ENCODE measurements around the gene SLC22A31. TPM values are rescaled to one million over a fixed set of nuclear protein-coding genes. Genes with fewer than 3 reads are reported as not detected.

SLC22A31 gene
- not detected in 2 replicates for total RNA-seq

DNA sequence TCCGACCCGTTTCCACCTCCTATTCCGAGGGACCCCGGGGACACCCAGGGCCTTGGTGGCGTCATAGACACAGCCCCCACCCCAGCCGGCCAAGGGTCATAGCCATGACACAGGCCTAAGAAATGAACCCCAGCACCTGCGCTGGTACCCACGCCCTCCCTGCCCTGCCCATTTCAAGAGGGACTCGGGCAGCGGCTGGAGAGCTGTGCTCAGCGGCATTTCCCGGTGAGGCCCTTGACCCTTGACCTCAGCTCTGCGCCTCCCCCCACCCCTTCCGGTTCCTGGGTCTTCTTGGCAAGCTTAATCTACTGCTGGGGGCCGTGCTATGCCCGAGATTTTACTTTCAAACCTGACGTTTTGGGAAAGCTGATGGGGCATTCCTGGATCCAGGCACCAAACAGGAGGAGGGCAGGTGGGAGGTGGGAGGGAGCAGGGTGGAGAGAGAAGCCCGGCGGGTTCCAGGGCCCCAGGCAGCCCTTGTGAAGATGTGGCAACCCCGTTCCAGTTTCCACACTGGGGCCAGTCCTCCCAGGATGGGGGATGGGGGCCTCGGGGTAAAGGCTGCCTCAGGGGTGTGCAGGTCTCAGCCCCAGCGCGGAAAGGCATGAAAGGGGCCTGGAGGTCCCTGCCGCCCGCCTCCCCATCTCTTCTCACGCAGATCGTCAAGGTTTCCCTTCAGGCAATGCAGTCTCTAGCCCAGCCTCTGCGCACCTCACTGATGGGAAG is at the start of gene SLC22A31:
Gene SLC22A31 (minus strand): TSS at position 414 of the 726 bp plus-strand sequence. CDS start 36 bp downstream, at position 378.

DNA sequence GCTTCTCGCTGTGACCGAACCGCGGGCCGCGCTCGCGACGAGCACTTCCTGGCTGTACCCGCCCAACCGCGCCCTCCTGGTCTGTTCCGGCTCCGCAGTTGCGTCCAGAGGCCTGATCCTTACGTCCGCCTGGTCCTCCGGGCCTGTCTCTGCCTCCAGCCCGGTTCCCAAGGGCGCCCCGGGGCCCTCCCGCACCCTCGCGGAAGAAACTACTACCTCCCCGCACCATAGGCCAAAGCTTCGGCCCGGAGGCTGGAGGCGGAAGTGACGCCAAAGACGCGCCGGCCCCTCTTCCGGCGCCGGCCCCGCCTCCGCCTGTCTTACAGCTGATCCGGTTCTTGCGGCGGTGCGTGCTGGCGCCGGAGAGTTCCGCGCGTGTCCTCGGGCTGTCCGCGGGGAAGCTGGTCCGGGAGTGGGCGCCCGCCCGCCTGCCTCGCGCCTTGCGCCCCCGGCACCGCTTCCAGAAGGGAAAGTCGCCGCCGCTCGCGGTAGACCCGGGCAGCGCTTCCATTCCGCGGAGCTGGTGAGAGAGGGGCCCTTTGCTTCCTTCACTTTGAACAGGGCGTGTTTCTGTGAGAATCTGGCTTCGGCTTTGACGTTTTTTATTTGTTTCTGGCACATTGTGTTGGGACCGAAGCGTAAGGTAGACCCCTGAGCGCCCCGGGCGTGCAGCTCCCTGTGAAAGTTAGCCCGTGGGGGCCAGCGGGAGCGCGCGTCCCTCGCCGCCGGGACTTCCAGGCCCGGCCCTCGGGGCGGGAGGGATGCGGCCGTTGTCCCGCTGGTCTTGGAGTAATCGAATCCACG is 17.3 kb upstream of the SLC22A31 start, which contains the start of gene ZNF778:
Gene ZNF778 (plus strand): TSS at position 316 of the 804 bp plus-strand sequence. CDS start 3,425 bp downstream, outside the sequence.

DNA sequence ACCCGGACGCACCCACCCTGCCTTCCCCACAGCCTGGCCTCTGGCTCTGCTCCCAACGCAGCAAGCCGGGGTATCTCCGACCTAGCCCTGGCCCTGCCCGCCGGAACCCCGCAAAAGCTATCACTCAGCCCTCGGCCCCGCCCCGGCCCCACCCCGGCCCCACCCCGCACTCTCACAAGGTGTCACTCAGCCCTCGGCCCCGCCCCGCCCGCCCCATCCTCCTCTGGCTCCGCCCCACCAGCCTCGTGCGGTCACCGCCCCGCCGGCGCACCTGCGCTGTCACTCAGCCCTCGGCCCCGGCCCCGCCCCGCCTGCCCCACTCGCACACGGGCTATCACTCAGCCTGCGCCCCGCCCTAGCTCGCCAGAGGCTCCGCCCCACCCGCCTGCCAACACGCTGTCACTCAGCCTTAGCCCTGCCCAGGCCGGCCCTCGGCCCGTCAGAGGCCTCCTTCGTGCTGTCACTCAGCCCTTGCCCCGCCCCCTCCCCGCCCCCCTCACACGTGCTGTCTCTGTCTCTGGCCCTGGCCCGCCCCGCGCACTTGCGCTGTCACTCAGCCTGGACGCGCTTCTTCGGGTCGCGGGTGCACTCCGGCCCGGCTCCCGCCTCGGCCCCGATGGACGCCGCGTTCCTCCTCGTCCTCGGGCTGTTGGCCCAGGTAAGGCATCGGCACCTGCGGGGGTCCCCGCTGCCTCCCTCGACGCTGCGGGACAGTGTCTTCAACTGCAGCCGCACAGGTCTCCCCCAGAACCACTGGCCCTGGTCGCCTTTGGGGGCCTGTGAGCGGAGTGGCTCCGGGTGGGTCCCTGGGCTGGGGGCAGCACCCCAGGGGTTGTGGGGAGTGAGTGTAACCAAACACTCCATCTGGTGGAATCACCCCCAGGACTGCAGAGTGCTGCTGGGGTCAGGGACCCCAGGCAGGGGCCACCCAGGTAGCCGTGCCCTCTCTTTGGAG is 28.8 kb downstream of the SLC22A31 start, which contains the start of gene CDH15:
Gene CDH15 (plus strand): TSS at position 533 of the 955 bp plus-strand sequence. CDS start 84 bp downstream, at position 617.

Other genes starting within 250 kb of the SLC22A31 start
- gene CBFA2T3, start 223.3 kb downstream of the SLC22A31 start, total RNA-seq = not detected in 2 replicates
- gene ACSF3, start 106.7 kb downstream of the SLC22A31 start, total RNA-seq = 24.6 and 25.9 TPM in 2 replicates
- not detected in 2 replicates for gene CDH15, start 28.8 kb downstream of the SLC22A31 start, total RNA-seq
- gene ZNF778, start 17.2 kb upstream of the SLC22A31 start, total RNA-seq = 6.9 and 9.2 TPM in 2 replicates

All from mammary microvascular endothelial cell (primary cell).